RWPE2 (cell line): ENCODE results near the gene CATSPER3.

ENCODE experiments used
- ATAC-seq: fragments of 200-7000 bp; cut with Tn5 transposase; 3 replicates; pipeline ENCODE4 v1.9.1; 2021; ENCODE audit warnings: low read depth
- DNase-seq: peaks from one replicate; pipeline ENCODE4 v3.0.0-alpha.2; 2020; ENCODE audit warnings: low spot score
- H3K27ac ChIP-seq: fragments of 450-650 bp; 2 replicates; pipeline ENCODE4 v1.5.1; 2017; ENCODE audit warnings: mild to moderate bottlenecking; ENCODE audit not compliant: poor library complexity, severe bottlenecking
- H3K27me3 ChIP-seq: fragments of 250-450 bp; sonication (Bioruptor Pico); 2 replicates; pipeline ENCODE4 v1.5.1; 2021; ENCODE audit warnings: mild to moderate bottlenecking, moderate library complexity; ENCODE audit not compliant: insufficient read depth, poor library complexity, severe bottlenecking
- H3K36me3 ChIP-seq: fragments of 250-450 bp; sonication (Bioruptor Pico); 2 replicates; pipeline ENCODE4 v1.5.1; 2020; ENCODE audit warnings: low read depth, mild to moderate bottlenecking, moderate library complexity
- H3K4me1 ChIP-seq: fragments of 250-450 bp; sonication (Bioruptor Pico); 2 replicates; pipeline ENCODE4 v1.5.1; 2021; ENCODE audit warnings: mild to moderate bottlenecking, moderate library complexity; ENCODE audit not compliant: insufficient read depth, poor library complexity, severe bottlenecking
- H3K4me3 ChIP-seq: fragments of 250-450 bp; sonication (Bioruptor Pico); 2 replicates; pipeline ENCODE4 v1.5.1; 2021; ENCODE audit warnings: mild to moderate bottlenecking, moderate library complexity; ENCODE audit not compliant: severe bottlenecking
- H3K9me3 ChIP-seq: fragments of 250-450 bp; sonication (Bioruptor Pico); 2 replicates; pipeline ENCODE4 v1.5.1; 2021; ENCODE audit warnings: mild to moderate bottlenecking, moderate library complexity; ENCODE audit not compliant: severe bottlenecking
- CTCF ChIP-seq: fragments of 450-650 bp; IDR thresholded peaks from one replicate; pipeline ENCODE4 v1.5.1; 2017; ENCODE audit warnings: mild to moderate bottlenecking, moderate library complexity; ENCODE audit not compliant: poor library complexity, severe bottlenecking

The CATSPER3 gene

GRCh38 chr5:134968055-134968454, 348 bp downstream of the CATSPER3 start:
- H3K27ac ChIP-seq, result no peak overlapping the region
- peak; percentile 49; the same call in 2 of the 3 replicates for ATAC-seq
- no peaks in the 10 kb centered on the region for H3K36me3 ChIP-seq
- no peaks in the 10 kb centered on the region for H3K27me3 ChIP-seq
- H3K4me3 ChIP-seq, result no peak overlapping the region
- H3K9me3 ChIP-seq, result no peaks in the 10 kb centered on the region
- no peaks in the 10 kb centered on the region for H3K4me1 ChIP-seq
- DNase-seq, result no peak
- no peak for TF ChIP-seq CTCF

- DNase-seq (no peak), ATAC-seq (no peak)
- Histone ChIP-seq H3K27ac (no peak overlapping the region), H3K36me3 (no peaks in the 10 kb centered on the region), H3K27me3 (no peaks in the 10 kb centered on the region), H3K4me3 (no peak overlapping the region), H3K4me1 (no peaks in the 10 kb centered on the region), H3K9me3 (no peaks in the 10 kb centered on the region)
- TF ChIP-seq CTCF, result no peak
Measured at GRCh38 chr5:134969166-134969565, 1.5 kb downstream of the CATSPER3 start.

GRCh38 chr5:134975078-134975715, 7.5 kb downstream of the CATSPER3 start:
- Histone ChIP-seq H3K4me3 (no peak overlapping the region), H3K36me3 (no peaks in the 10 kb centered on the region), H3K9me3 (peaks cover 2% of the 10 kb centered on the region), H3K4me1 (peaks cover 5% of the 10 kb centered on the region), H3K27ac (no peak overlapping the region), H3K27me3 (no peaks in the 10 kb centered on the region)
- ATAC-seq, result peak; percentile 38; the same call in 2 of the 3 replicates
- no peak for TF ChIP-seq CTCF
- DNase-seq, result no peak

- Histone ChIP-seq H3K4me1 (peaks cover 5% of the 10 kb centered on the region), H3K36me3 (no peaks in the 10 kb centered on the region), H3K27me3 (no peaks in the 10 kb centered on the region), H3K9me3 (peaks cover 2% of the 10 kb centered on the region), H3K4me3 (no peak overlapping the region), H3K27ac (no peak overlapping the region)
- TF ChIP-seq CTCF, result no peak
- DNase-seq, result no peak
- ATAC-seq, result peak; percentile 81
Measured at GRCh38 chr5:134975843-134976242, 8.1 kb downstream of the CATSPER3 start.

- DNase-seq, result no peak
- no peak overlapping the region for H3K4me3 ChIP-seq
- no peaks in the 10 kb centered on the region for H3K27me3 ChIP-seq
- H3K27ac ChIP-seq, result no peak overlapping the region
- no peak for TF ChIP-seq CTCF
- no peaks in the 10 kb centered on the region for H3K36me3 ChIP-seq
- ATAC-seq, result no peak
- H3K9me3 ChIP-seq, result peaks cover 2% of the 10 kb centered on the region
- peaks cover 5% of the 10 kb centered on the region for H3K4me1 ChIP-seq
Measured at GRCh38 chr5:134976841-134977240, 9.1 kb downstream of the CATSPER3 start.
